KOPT-K1 (cell line): Measurements from ENCODE around the gene CELA2B.
"Not testable (repeated sequence)": the region's sequence is repeated elsewhere in the genome, so short reads cannot be mapped to it uniquely, and the experiment has no call there.

Experiments
- H3K27ac ChIP-seq: fragments of 200-600 bp; sonication (generic); 2 replicates; pipeline ENCODE4 v1.5.1; 2016; ENCODE audit warnings: antibody characterized with exemption, mild to moderate bottlenecking, low read depth, low read length; ENCODE audit not compliant: poor library complexity, severe bottlenecking
- H3K36me3 ChIP-seq: fragments of 200-600 bp; sonication (generic); 2 replicates; pipeline ENCODE4 v1.5.1; 2017; ENCODE audit warnings: antibody characterized with exemption, mild to moderate bottlenecking, low read length, moderate library complexity; ENCODE audit not compliant: insufficient read depth
- H3K9me3 ChIP-seq: fragments of 200-600 bp; sonication (generic); 2 replicates; pipeline ENCODE4 v1.5.1; 2017; ENCODE audit warnings: antibody characterized with exemption, low read length, mild to moderate bottlenecking; ENCODE audit not compliant: insufficient read depth, poor library complexity, severe bottlenecking

CELA2B gene

GRCh38 chr1:15471067-15471466 is 4.8 kb upstream of the CELA2B start:
- H3K9me3 ChIP-seq, H3K27ac ChIP-seq, H3K36me3 ChIP-seq: not testable (repeated sequence)

- not testable (repeated sequence) for H3K27ac ChIP-seq, H3K36me3 ChIP-seq, H3K9me3 ChIP-seq
Measured at GRCh38 chr1:15471723-15472122, 4.2 kb upstream of the CELA2B start.

GRCh38 chr1:15472587-15472986 is 3.3 kb upstream of the CELA2B start:
- Histone ChIP-seq H3K9me3 (no peaks in the 10 kb centered on the region), H3K27ac (no peak overlapping the region), H3K36me3 (no peaks in the 10 kb centered on the region)

GRCh38 chr1:15476927-15477326 is 1.0 kb downstream of the CELA2B start:
- Histone ChIP-seq H3K27ac (no peak overlapping the region), H3K9me3 (no peaks in the 10 kb centered on the region), H3K36me3 (no peaks in the 10 kb centered on the region)

- Histone ChIP-seq H3K36me3 (no peaks in the 10 kb centered on the region), H3K9me3 (no peaks in the 10 kb centered on the region), H3K27ac (no peak overlapping the region)
Measured at GRCh38 chr1:15477646-15478212, 1.8 kb downstream of the CELA2B start.

- H3K27ac ChIP-seq, result no peak overlapping the region
- H3K9me3 ChIP-seq, result no peaks in the 10 kb centered on the region
- no peaks in the 10 kb centered on the region for H3K36me3 ChIP-seq
Measured at GRCh38 chr1:15479654-15480347, 3.9 kb downstream of the CELA2B start.

- not testable (repeated sequence) for H3K9me3 ChIP-seq, H3K27ac ChIP-seq, H3K36me3 ChIP-seq
Measured at GRCh38 chr1:15482455-15482854, 6.6 kb downstream of the CELA2B start.

- not testable (repeated sequence) for H3K27ac ChIP-seq, H3K9me3 ChIP-seq, H3K36me3 ChIP-seq
Measured at GRCh38 chr1:15482983-15483543, 7.2 kb downstream of the CELA2B start.

- Histone ChIP-seq H3K9me3 (no peaks in the 10 kb centered on the region), H3K27ac (no peak overlapping the region), H3K36me3 (no peaks in the 10 kb centered on the region)
Measured at GRCh38 chr1:15483971-15484370, 8.1 kb downstream of the CELA2B start.

GRCh38 chr1:15484443-15484842 is 8.5 kb downstream of the CELA2B start:
- H3K36me3 ChIP-seq, H3K9me3 ChIP-seq, H3K27ac ChIP-seq: not testable (repeated sequence)

GRCh38 chr1:15485636-15486035 is 9.7 kb downstream of the CELA2B start:
- no peak overlapping the region for H3K27ac ChIP-seq
- H3K9me3 ChIP-seq, result no peaks in the 10 kb centered on the region
- no peaks in the 10 kb centered on the region for H3K36me3 ChIP-seq

GRCh38 chr1:15486844-15487610 is 11.1 kb downstream of the CELA2B start:
- not testable (repeated sequence) for H3K36me3 ChIP-seq, H3K27ac ChIP-seq, H3K9me3 ChIP-seq

GRCh38 chr1:15488371-15488770 is 12.5 kb downstream of the CELA2B start:
- H3K9me3 ChIP-seq, result no peaks in the 10 kb centered on the region
- no peaks in the 10 kb centered on the region for H3K36me3 ChIP-seq
- H3K27ac ChIP-seq, result no peak overlapping the region

- Histone ChIP-seq H3K9me3 (no peaks in the 10 kb centered on the region), H3K27ac (no peak overlapping the region), H3K36me3 (no peaks in the 10 kb centered on the region)
Measured at GRCh38 chr1:15489052-15489736, 13.3 kb downstream of the CELA2B start.

GRCh38 chr1:15491010-15491409 is 15.1 kb downstream of the CELA2B start:
- not testable (repeated sequence) for H3K36me3 ChIP-seq, H3K9me3 ChIP-seq, H3K27ac ChIP-seq
